ENCODE results near the gene LINGO4. TPM values are rescaled to one million over a fixed set of nuclear protein-coding genes. Genes with fewer than 3 reads are reported as not detected.

Gene LINGO4
- total and polyA plus RNA-seq, 2 of the 13 experiments (the other 11 are each of a cell fraction or from before 2014, with no cell fraction given) = 0.02 to 0.05 TPM

- TF ChIP-seq, protein P1, sequence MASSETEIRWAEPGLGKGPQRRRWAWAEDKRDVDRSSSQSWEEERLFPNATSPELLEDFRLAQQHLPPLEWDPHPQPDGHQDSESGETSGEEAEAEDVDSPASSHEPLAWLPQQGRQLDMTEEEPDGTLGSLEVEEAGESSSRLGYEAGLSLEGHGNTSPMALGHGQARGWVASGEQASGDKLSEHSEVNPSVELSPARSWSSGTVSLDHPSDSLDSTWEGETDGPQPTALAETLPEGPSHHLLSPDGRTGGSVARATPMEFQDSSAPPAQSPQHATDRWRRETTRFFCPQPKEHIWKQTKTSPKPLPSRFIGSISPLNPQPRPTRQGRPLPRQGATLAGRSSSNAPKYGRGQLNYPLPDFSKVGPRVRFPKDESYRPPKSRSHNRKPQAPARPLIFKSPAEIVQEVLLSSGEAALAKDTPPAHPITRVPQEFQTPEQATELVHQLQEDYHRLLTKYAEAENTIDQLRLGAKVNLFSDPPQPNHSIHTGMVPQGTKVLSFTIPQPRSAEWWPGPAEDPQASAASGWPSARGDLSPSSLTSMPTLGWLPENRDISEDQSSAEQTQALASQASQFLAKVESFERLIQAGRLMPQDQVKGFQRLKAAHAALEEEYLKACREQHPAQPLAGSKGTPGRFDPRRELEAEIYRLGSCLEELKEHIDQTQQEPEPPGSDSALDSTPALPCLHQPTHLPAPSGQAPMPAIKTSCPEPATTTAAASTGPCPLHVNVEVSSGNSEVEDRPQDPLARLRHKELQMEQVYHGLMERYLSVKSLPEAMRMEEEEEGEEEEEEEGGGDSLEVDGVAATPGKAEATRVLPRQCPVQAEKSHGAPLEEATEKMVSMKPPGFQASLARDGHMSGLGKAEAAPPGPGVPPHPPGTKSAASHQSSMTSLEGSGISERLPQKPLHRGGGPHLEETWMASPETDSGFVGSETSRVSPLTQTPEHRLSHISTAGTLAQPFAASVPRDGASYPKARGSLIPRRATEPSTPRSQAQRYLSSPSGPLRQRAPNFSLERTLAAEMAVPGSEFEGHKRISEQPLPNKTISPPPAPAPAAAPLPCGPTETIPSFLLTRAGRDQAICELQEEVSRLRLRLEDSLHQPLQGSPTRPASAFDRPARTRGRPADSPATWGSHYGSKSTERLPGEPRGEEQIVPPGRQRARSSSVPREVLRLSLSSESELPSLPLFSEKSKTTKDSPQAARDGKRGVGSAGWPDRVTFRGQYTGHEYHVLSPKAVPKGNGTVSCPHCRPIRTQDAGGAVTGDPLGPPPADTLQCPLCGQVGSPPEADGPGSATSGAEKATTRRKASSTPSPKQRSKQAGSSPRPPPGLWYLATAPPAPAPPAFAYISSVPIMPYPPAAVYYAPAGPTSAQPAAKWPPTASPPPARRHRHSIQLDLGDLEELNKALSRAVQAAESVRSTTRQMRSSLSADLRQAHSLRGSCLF (CRISPR knock-in tag; IDR thresholded peaks at IDR 0.05; ENCODE audit: borderline replicate concordance) = no peak
- no peak for TF ChIP-seq NFYB (CRISPR knock-in tag; IDR thresholded peaks at IDR 0.05)
- TF ChIP-seq, protein P2, sequence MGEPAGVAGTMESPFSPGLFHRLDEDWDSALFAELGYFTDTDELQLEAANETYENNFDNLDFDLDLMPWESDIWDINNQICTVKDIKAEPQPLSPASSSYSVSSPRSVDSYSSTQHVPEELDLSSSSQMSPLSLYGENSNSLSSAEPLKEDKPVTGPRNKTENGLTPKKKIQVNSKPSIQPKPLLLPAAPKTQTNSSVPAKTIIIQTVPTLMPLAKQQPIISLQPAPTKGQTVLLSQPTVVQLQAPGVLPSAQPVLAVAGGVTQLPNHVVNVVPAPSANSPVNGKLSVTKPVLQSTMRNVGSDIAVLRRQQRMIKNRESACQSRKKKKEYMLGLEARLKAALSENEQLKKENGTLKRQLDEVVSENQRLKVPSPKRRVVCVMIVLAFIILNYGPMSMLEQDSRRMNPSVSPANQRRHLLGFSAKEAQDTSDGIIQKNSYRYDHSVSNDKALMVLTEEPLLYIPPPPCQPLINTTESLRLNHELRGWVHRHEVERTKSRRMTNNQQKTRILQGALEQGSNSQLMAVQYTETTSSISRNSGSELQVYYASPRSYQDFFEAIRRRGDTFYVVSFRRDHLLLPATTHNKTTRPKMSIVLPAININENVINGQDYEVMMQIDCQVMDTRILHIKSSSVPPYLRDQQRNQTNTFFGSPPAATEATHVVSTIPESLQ (CRISPR knock-in tag; conservative IDR thresholded peaks at IDR 0.05) = no peak
- TF ChIP-seq SPEN (CRISPR knock-in tag; IDR thresholded peaks at IDR 0.05; ENCODE audit: low read depth) = no peak
- TF ChIP-seq RFXANK (CRISPR knock-in tag; IDR thresholded peaks at IDR 0.05) = no peak
- TF ChIP-seq PAX8 (CRISPR knock-in tag; IDR thresholded peaks at IDR 0.05; ENCODE audit: borderline replicate concordance) = no peak
- no peak for TF ChIP-seq UBTF (CRISPR knock-in tag; IDR thresholded peaks at IDR 0.05)
- no peak for TF ChIP-seq KLF15 (CRISPR knock-in tag; IDR thresholded peaks at IDR 0.05; ENCODE audit: borderline replicate concordance)
- TF ChIP-seq CCDC6 (CRISPR knock-in tag; IDR thresholded peaks at IDR 0.05) = no peak
- no peak for TF ChIP-seq ZNF691 (CRISPR knock-in tag; IDR thresholded peaks at IDR 0.05; ENCODE audit: borderline replicate concordance, low read depth)
Measured at GRCh38 chr1:151851886-151852285, 46.7 kb upstream of the LINGO4 start (continued).

Measured in HepG2 (cell line).